ENCODE results near the gene INTS13.

DNA sequence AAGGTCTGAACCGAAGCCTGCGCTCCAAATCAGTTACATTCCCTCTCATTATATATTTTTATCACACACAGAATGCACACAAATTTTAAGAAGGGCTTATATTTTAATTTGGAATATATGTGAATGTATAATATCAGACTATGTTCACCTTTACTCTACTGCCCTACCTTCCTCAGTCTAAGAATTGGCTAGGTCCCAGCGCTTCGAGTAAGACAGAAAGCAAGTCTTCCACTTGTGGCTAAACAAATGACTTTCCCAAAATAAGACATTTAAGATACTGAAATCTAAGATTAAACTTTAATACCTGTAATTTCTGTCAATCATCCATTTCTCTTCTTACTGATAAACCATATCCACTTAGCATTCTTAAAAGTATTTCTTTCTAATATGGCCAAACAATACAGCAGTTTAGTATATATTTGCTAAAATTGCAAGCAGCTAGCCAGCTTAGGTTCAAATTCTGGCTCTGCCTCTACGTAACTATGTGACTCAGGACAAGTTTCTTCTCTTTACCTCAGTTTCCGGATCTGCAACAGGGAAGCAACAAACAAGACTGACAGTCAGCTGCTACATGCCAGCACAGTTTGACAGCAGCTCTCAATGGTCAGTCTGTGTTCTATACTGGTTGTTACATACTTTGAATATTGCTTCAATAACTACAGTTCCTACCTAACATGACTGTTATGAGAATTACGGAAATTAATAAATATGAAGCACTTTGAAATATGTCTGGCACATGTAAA lies 2.0 kb downstream of the INTS13 start:
- TF ChIP-seq, protein P1, sequence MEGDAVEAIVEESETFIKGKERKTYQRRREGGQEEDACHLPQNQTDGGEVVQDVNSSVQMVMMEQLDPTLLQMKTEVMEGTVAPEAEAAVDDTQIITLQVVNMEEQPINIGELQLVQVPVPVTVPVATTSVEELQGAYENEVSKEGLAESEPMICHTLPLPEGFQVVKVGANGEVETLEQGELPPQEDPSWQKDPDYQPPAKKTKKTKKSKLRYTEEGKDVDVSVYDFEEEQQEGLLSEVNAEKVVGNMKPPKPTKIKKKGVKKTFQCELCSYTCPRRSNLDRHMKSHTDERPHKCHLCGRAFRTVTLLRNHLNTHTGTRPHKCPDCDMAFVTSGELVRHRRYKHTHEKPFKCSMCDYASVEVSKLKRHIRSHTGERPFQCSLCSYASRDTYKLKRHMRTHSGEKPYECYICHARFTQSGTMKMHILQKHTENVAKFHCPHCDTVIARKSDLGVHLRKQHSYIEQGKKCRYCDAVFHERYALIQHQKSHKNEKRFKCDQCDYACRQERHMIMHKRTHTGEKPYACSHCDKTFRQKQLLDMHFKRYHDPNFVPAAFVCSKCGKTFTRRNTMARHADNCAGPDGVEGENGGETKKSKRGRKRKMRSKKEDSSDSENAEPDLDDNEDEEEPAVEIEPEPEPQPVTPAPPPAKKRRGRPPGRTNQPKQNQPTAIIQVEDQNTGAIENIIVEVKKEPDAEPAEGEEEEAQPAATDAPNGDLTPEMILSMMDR (IDR thresholded peaks at IDR 0.05) = no peak
- TF ChIP-seq POLR2AphosphoS5 (IDR thresholded peaks at IDR 0.05) (no peak), POLR2A (IDR thresholded peaks at IDR 0.05) (no peak)

Data from sigmoid colon (tissue), 4 donors.